Stimulated activated CD4-positive, alpha-beta T cell treated with anti-CD3 and anti-CD28 coated beads, Interleukin-2, amount 100 ng/mL, for 24 hours (primary cell): ENCODE results near the gene APEX2.
"Not testable (repeated sequence)": the region's sequence is repeated elsewhere in the genome, so short reads cannot be mapped to it uniquely, and the experiment has no call there.

Experiments
- DNase-seq, 2 donors: peaks; one replicate each; pipeline ENCODE4 v3.0.0-alpha.2; 2020

The APEX2 gene, protein sequence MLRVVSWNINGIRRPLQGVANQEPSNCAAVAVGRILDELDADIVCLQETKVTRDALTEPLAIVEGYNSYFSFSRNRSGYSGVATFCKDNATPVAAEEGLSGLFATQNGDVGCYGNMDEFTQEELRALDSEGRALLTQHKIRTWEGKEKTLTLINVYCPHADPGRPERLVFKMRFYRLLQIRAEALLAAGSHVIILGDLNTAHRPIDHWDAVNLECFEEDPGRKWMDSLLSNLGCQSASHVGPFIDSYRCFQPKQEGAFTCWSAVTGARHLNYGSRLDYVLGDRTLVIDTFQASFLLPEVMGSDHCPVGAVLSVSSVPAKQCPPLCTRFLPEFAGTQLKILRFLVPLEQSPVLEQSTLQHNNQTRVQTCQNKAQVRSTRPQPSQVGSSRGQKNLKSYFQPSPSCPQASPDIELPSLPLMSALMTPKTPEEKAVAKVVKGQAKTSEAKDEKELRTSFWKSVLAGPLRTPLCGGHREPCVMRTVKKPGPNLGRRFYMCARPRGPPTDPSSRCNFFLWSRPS

DNA sequence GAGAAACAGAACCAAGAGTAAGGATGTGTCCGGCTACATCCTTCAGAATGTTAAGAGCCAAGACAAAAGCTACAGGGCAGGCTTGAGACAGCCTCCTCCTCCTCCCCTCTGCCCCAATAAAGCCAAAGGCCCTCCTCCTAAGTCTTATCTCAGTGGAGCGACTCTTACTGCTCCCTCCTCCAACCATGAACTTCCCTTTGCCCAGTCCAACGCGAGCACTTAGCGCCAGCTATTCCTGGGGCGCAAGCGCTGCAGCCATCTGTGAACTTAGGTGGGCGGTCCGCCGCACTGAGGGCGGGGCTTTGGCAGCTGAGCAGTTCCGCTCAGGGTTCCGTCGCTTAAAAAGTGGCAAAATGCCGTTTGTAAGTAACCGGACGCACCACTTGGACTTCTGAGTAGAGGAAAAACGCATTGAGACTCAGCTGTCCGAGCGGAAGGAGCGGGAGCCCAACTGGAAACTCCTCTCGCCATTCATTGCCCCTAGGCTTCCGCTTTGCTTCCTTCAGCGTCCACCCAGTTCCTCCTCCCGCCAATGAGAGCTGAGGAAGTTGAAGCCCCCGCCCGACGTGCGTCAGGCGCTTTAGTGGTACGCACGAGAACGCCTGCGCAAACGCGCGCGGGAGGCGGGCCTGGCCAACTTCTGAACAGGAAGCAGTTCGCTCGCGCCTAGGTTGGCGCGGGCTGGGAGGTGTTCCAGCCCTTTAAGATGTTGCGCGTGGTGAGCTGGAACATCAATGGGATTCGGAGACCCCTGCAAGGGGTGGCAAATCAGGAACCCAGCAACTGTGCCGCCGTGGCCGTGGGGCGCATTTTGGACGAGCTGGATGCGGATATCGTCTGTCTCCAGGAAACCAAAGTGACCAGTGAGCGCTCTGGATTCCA is at the start of gene APEX2:
TSS of gene APEX2 (plus strand) at position 647 of the 882 bp plus-strand sequence. CDS start at position 707, 60 bp downstream.
- DNase-seq, result peak; percentile 86

DNA sequence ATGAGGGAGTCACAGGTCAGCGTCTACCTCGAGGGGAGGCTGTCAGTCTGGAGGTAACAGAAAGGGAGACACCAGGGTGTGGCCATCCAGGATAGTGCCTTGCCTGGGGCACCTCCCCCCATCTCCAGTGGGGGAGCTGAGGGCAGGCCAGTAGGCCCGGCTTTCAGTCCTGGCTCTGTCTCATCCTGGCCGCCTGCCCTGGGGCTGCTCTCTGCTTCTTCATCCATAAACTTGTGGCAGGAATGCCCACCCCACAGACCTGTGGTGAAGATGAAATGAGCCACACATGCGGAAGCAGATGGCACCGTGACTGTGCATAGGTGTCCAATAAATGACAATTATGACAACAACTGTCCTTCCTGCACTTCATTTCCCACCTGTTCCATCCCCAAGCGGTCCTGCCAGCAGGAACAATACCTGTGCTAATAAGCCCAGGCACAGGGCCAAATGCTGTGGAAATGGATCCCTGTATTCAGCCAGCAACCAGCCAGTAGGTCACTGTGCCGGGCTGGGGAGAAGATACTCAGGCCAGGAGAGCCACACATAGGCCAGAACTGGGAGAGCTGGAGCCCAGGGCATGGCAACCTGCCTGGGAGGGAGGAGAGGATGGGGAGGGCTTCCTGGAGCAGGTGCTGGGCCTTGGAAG is 49.3 kb upstream of the APEX2 start:
- DNase-seq, result no peak

DNA sequence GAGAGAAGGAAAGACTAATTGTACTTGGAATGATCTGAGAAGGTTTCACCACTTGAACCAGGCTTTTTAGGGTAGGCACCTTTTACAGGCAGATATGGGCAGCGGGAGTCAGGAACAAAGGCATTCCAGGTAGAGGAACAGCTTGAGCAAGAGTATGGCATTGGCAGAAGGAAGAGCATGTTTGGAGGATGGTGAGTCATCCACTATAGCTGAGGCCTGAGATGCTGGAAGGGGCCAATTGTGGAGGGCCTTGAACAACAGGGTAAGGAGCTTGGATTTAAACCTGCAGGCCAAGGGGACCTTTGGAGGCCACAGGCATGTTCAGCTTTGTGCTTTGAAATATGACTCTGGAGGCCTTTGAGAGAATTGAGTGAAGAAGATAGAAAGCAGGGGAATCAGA is 38.4 kb upstream of the APEX2 start:
- DNase-seq, result no peak

DNA sequence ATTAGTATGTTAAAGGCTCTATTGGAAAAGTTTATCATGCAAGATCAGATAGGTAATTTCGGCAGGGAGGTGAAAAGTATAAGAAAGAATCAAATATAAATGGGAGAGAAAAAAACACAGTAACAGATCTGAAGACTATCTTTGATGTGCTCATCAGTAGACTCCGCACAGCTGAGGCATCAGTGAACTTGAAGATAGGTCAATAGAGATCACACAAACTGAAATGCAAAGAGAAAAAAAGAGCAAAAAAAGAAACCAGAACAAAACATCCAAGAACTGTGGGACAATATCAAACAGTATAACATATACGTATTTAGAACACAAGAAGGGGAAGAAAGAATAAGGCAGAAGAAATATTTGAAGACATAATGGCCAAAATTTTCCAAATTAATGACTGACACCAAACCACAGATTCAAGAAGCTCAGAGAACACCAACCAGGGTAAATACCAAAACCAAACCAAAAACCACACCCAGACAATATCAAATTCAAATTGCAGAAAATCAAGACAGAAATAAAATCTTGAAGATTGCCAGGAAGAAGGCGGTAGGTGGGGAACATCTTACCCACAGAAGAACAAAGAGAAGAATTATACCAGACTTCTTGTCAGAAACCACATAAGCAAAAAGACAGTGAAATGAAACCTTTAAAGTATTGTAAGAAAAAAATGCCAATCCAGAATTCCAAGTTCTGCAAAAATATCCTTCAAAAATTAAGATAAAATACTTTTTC is 35.2 kb upstream of the APEX2 start:
- no peak for DNase-seq

DNA sequence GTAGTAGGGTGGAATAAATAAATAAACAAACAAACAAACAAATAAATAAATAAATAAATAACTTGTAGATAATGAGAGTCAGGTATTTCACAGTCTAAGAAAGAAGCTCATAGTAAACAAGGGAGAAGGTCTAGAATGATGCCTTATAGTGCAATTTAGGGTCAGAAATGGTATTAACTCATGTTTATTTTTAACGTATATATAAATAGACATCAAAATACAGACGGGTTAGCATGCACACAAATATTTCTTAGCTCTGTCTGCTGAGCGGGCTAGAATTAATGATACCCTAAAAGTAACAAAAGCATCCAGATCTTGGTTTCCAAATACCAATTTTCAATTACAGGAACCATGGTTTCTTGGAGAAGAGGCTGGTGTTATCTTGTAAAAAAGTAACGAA is 22.8 kb upstream of the APEX2 start:
- no peak for DNase-seq

DNA sequence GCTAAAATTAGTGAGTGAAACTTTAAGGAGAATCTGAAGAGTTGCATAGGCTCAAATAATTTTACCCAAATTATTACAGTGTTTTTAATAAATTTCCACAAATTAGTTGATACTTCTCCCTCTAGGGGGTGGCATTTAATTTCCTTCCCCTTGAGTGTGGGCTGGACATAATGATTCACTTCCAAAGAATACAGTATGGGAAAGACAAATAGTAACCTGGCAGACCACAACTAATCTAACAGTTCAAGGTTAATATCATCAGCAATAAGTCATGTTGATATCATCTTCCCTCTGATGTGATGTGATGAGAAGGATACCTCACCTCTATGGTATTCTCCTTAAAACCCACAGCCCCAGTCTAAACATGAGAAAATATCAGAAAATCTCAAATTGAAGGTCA is 21.7 kb upstream of the APEX2 start:
- DNase-seq, result no peak

DNA sequence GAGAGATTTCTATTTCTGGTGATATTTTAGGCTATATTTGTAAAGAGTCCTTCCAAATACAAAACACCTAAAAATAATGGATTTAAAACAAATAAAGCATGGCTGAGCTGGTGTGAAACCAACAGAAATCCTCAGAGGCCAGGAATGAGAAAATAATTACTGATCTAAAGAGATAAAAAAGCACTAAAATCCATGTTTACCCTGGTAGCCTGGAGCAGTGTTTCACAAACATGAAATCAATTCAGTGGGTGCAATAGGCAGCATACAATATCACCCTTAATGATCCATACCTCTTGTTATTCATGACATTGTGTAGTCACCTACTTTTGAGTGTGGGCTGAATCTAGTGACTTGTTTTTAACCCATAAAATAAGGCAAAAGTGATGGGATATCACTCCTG is 20.7 kb upstream of the APEX2 start:
- DNase-seq, result no peak

DNA sequence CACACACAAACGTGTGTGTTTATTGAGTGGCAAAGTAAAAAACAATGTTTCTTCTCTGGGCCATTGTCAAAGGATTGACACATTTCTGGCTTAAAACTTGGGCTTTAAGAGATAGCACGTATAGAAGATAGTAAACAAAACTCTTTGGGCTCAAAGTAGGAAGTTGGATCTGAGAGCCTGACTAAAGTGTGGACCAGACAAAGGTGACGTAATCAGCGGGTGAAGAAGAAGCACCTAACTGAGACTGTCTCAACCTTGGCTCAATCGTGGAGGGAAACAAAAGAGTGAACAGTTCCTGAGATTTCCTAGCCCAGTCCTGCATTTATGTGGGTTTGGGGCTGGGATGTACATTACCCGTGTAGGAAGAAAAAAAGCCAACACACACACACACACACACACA is 19.8 kb upstream of the APEX2 start:
- no peak for DNase-seq

DNA sequence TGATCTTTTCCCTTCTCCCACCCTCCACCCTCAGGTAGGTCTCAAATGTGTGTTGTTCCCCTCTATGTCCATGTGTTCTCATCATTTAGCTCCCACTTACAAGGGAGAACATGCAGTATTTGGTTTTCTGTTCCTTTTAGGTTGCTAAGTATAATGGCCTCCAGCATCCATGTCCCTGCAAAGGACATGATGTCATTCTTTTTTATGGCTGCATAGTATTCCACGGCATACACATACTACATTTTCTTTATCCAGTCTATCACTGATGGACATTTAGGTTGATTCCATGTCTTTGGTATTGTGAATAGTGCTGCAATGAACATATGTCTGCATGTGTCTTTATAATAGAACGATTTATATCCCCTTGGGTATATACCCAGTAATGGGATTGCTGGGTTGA is 16.9 kb upstream of the APEX2 start:
- DNase-seq, result not testable (repeated sequence)

DNA sequence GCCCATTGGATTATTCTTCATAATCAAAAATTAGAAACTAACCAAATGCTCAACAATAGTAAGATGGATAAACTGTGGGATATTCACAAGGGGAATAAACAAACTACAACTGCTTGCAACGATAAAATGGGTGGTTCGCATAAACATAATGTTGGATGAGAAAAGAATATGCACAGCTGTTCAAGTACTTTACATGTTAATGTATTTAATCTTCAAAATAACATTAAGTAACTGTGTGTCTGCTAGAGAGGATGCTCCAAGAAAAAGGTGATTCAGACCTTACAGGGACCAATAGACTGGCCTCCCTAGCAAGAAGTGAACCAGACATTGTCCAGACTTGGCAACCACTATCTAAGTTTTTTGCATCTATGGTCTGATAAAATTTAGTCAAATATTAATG is 8.5 kb upstream of the APEX2 start:
- no peak for DNase-seq

DNA sequence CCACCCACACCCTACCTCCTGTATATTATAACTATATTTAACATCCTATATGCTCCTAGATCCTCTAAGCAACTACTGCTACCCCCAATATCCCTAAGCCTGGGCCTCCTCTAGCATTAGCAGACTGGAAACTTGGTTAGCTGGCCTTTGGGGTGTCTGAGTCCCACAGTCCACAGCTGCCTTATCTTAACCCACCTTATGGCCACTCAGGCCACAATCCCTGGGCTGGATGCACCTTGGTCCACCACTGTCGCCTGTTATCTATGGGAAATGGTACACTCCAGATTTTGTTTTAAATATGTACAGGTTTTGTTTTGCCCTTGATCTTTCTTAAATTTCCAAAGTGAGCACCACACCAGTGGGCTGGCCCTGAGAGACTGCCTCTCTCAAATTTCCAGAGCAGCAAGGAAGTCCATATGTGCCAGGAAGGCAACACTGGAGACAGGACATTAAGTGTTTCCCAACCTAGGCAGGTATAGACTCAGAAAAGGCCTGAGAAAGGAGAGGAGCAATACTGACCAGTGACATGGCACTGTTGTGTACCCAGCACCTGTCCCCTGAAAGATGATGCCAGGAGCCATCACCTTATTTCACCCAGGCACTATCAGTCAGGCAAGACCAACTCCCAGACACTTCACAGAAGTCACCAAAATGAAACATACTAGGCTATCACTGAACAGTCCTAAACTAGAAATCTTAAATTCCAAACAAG is 7.1 kb upstream of the APEX2 start:
- DNase-seq, result no peak

DNA sequence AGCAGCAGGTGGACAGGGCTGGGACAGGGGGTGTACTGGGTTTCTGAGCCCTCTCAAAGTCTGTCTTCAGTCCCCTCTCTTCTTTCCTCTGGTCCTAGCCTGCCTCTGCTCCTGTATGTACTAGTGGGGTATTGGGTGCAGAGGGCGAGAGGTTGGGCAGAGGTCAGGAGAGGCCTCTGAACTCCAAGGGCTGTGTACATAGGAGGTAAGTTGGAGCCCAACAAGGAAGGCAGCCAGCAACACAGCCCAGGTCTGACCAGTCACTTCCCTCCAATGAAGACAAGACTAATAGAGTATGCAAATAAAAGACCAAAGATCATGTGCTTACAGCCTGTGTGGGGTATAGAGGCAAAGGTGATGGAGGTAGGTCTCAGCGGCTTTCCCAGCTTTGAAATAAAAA is 6.1 kb upstream of the APEX2 start, which contains the start of gene PFKFB1:
TSS of gene PFKFB1 (minus strand) at position 90 of the 400 bp plus-strand sequence. CDS start 181 bp downstream, outside the sequence.
- DNase-seq, result no peak

DNA sequence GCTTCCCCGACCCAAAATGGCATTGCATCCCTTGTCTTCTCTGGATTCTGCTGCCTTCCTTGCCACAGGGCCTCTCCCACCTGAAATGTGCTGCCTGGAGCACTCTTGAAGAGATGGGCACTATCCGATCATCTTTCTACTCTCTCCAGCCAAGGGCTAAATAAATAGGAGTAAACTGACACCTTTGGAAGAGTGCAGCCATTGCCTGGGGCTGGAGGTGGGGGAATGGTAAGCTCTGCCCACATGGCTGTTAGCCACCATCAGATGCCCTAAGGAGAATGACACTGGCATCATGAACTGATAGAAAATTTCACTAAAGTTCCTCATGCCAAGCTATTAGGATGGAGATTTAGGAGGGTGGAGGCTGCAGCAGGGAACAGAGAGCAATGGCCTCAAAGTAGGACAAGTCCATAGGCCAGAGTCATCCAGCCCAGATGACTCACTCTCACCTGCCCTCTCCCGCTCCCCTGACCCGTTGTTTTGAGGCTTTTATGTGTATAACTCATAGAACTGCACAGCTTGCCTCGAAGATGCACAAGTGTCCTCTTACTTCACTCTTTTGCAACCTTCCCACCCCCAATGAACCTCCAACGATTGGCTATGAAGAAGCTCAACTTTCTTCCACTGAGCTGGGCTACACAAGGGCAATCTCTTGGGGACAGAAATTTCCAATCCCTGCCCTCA is 5.4 kb upstream of the APEX2 start:
- DNase-seq, result no peak

DNA sequence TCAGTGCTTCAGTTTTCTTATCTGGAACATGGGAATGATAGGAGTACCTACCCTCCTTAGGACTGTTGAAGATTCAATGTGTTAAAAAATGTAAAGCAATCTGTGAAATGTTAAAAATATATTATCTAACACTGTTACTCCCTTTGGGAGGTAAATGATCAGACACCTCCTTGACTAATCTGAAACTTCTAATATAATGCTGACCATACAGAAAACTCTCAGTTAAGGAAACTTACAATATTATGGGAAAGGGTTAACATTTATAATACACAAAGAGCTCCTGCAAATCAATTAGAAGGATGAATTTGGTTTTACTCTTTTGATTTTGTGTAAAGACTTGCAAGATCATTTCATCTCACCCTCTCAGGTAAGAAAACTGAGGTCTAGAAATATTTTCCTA is 4.5 kb upstream of the APEX2 start:
- no peak for DNase-seq

DNA sequence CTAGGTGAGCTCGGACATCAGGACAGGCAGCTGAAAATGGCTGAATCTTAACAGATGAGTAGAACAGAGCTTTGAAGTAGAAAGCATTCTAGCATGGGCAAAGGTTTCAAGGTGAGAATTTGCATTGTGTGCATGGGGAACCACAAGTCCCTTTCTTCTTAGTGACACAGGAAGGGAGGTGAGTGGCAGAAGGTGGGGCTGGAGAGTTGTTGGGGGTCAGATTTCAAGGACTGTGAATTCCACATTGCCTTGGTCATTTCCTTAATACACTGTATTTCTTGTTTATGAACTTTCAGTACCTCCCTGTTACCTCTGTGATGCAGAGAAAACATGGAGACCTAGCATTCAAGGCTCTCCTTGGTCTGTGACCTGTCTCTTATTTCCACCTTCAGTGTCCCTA is 4.1 kb downstream of the APEX2 start:
- no peak for DNase-seq

DNA sequence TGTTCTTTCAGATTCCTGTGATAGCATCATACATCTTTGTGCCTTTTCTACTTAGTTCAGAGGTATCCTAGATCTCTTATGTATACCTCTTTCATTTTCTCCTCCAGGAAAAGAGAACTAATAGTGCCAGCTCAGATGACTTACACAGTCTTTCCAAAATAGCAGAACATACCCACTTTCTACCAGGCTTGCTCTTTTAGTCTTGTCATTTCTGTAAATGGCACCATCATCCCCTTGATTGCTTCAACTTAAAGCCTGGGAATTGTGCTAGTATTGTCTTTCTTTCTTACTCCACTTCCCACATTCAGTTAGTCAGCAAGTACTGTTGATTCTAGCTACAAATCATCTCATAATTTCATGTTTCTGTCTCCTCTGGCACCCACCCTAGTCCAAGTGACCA is 5.1 kb downstream of the APEX2 start:
- no peak for DNase-seq

DNA sequence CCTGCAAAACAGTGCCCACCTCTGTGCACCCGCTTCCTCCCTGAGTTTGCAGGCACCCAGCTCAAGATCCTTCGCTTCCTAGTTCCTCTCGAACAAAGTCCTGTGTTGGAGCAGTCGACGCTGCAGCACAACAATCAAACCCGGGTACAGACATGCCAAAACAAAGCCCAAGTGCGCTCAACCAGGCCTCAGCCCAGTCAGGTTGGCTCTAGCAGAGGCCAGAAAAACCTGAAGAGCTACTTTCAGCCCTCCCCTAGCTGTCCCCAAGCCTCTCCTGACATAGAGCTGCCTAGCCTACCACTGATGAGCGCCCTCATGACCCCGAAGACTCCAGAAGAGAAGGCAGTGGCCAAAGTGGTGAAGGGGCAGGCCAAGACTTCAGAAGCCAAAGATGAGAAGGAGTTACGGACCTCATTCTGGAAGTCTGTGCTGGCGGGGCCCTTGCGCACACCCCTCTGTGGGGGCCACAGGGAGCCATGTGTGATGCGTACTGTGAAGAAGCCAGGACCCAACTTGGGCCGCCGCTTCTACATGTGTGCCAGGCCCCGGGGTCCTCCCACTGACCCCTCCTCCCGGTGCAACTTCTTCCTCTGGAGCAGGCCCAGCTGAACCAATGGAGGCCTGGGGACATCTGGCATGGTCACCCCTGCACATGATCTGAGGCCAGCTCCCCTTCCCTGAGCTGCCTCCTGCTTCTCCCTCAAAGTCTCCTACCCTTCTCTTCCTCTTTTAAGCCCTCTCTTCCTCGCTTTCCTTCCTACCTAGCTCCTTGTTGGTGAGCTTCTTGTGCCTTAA is 6.9 kb downstream of the APEX2 start:
- no peak for DNase-seq

DNA sequence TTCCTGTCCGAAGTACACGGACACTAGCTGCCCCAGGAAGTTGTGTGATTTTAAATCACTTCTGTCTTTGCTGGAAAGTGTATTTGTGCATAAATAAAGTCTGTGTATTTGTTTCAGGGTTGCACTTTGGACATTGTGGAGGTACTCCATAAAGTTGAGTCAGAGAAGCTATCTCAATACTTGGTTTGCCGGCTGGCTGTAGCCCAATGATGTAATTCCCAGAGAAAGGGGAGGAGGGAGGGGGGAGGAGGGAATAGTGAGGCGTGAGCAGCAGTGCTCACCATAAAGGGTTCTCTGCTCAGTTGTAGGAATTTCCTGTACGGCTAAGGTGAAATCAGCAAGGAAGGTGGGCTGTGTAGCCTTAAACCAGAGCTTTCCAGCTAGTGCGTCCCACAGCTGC is 7.5 kb downstream of the APEX2 start:
- no peak for DNase-seq

DNA sequence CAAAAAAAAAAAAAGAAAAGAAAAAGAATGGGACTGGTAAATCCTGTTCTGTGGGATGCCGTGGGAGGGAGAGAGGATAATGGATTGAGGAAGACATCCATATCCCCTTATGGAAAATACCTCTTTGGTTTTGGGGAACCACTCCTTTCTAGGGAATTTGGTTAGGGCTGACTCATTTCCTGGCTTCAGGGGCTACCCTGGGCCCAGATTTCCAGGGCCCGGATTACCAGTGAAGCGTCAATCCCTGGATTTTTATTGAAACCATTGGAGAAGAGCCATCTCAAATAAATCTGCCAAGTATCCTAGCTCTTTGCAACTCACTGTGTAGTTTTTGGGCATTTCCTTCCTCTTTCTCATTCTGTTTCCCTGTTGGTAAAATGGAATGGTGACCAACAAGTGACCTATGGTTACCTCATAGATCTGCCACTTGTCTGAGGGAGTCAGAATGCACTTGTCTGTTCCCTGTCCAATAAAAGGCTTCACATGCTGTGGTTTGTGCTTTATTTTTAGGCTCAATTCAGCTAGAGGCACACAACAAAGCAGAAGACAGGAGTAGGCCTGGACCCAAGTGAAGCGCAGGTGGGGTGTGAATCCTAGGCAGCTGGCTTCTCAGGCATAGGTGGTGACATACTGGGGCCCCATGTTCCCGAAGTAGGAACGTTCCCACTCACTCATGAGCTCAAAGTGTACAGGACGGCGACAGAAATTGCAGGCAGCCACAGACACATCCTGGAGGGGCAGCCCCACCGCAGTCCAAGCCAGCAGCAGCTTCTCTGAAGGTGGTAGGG is 8.6 kb downstream of the APEX2 start:
- DNase-seq, result peak in 1 of 2 donors; percentile 17
